ENCODE data around the gene PLAC1.

GRCh38 chrX:134546187-134546586 is 112.1 kb downstream of the PLAC1 start:
- TF ChIP-seq, protein P1, sequence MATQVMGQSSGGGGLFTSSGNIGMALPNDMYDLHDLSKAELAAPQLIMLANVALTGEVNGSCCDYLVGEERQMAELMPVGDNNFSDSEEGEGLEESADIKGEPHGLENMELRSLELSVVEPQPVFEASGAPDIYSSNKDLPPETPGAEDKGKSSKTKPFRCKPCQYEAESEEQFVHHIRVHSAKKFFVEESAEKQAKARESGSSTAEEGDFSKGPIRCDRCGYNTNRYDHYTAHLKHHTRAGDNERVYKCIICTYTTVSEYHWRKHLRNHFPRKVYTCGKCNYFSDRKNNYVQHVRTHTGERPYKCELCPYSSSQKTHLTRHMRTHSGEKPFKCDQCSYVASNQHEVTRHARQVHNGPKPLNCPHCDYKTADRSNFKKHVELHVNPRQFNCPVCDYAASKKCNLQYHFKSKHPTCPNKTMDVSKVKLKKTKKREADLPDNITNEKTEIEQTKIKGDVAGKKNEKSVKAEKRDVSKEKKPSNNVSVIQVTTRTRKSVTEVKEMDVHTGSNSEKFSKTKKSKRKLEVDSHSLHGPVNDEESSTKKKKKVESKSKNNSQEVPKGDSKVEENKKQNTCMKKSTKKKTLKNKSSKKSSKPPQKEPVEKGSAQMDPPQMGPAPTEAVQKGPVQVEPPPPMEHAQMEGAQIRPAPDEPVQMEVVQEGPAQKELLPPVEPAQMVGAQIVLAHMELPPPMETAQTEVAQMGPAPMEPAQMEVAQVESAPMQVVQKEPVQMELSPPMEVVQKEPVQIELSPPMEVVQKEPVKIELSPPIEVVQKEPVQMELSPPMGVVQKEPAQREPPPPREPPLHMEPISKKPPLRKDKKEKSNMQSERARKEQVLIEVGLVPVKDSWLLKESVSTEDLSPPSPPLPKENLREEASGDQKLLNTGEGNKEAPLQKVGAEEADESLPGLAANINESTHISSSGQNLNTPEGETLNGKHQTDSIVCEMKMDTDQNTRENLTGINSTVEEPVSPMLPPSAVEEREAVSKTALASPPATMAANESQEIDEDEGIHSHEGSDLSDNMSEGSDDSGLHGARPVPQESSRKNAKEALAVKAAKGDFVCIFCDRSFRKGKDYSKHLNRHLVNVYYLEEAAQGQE (IDR thresholded peaks at IDR 0.05; ENCODE audit: low read depth): no peak
- TF ChIP-seq EP300 (IDR thresholded peaks at IDR 0.05; ENCODE audit: borderline replicate concordance) (no peak), ZBTB7A (IDR thresholded peaks at IDR 0.05; ENCODE audit: low read depth) (no peak), EGR1 (IDR thresholded peaks at IDR 0.05) (no peak), RAD21 (IDR thresholded peaks at IDR 0.05; ENCODE audit: low read depth) (no peak), TAF1 (IDR thresholded peaks at IDR 0.05; ENCODE audit: low read depth) (no peak)

Data from Ishikawa (cell line).